ENCODE measurements around the gene CTSL.

CTSL gene

DNA sequence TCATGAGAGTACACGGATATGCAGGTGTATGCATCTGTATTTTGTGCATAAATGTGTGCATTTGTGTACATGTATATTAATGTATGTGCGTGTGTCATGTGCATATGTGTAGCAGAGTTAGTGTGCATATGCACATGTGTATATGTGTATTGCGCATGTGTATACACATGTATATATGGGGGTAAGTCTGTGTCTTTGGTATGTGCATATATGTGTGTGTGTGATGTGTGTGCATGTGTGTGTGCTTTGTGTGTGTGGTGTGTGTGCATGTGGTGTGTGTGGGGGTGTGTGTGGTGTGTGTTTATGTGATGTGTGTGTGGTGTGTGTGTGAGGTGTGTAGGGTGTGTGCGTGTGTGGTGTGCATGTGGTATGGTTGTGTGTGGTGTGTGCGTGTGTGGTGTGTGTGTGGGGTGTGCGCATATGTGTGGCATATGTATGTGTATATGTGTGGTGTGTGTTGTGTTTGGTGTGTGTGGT lies 13.1 kb upstream of the CTSL start:
- TF ChIP-seq, protein P1, sequence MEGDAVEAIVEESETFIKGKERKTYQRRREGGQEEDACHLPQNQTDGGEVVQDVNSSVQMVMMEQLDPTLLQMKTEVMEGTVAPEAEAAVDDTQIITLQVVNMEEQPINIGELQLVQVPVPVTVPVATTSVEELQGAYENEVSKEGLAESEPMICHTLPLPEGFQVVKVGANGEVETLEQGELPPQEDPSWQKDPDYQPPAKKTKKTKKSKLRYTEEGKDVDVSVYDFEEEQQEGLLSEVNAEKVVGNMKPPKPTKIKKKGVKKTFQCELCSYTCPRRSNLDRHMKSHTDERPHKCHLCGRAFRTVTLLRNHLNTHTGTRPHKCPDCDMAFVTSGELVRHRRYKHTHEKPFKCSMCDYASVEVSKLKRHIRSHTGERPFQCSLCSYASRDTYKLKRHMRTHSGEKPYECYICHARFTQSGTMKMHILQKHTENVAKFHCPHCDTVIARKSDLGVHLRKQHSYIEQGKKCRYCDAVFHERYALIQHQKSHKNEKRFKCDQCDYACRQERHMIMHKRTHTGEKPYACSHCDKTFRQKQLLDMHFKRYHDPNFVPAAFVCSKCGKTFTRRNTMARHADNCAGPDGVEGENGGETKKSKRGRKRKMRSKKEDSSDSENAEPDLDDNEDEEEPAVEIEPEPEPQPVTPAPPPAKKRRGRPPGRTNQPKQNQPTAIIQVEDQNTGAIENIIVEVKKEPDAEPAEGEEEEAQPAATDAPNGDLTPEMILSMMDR (conservative IDR thresholded peaks at IDR 0.05; ENCODE audit: control insufficient read depth, insufficient read depth, low read depth, low read length): no peak
- no peak for DNase-seq (ENCODE audit: low read depth)
- H3K4me3 ChIP-seq (ENCODE audit: control insufficient read depth, low read depth, low read length): no peak overlapping the region

DNA sequence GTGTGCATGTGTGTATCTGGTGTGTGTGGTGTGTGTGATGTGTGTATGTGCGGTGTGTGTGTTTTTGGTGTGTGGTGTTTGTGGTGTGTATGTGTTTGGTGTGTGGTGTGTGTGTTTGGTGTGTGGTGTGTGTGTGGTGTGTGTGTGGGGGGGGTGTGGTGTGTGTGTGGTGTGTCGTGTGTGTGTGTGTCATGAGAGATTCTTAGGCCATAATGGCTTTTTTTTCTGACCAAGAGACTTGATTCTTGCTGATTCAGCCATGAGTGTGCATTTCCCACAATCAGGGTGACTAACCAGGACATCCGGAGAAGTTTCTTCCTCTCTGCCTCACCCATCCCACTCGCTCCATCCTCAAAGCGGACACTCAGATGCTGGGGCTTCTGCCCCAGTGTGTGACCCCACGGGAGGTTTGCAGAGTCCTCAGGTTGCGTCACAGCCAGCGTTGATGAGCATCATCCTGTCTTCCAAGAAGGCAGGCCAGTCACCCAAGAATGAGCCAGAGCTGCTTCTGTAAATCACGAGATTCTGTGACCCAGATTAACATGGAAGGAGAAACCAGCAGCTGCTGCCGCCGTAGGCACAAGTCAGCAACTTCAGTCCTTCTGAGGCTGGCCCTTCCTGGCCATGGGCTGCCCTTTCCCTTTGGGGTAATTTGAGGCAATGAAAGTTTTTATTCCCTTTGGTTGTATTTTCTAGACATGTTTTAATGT lies 12.5 kb upstream of the CTSL start:
- TF ChIP-seq, protein P1 (conservative IDR thresholded peaks at IDR 0.05; ENCODE audit: control insufficient read depth, insufficient read depth, low read depth, low read length): peak; percentile 14
- H3K4me3 ChIP-seq (ENCODE audit: control insufficient read depth, low read depth, low read length): no peak overlapping the region
- DNase-seq (ENCODE audit: low read depth): peak; percentile 100

DNA sequence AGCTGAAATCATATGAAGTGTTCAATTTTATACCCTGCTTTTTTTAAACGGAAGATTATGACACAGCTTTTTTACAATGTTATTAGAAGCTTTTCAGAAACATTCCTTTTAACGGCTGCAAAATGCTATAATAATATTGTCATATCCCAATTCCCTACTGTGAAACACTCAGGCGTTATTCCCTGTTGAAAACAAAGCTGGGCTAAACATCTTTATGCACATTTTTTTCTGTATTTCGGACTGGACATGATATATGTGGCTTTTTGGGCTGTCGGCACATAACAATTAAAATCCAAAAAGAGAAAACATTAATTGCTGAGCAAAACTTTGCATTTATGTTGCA lies 12.0 kb upstream of the CTSL start:
- DNase-seq (ENCODE audit: low read depth): no peak
- TF ChIP-seq, protein P1 (conservative IDR thresholded peaks at IDR 0.05; ENCODE audit: control insufficient read depth, insufficient read depth, low read depth, low read length): no peak
- H3K4me3 ChIP-seq (ENCODE audit: control insufficient read depth, low read depth, low read length): no peak overlapping the region

DNA sequence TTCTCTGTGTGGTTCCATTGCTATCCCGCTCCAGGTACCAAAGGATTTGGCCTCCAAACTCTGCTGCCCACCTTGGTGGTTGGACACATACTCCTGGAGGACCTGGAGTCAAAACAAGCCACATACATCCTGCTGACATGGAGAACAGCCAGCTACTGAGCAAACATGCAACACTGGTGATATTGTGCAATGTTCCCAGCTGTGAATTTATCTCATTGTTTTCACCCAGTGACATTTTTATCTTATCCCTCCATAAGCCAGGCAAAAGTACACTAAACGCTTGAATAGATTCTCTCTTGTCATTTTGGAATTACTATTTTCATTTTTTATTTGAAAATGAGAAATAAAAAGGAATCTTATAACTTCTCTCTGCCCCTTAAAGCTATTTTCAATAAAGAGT lies 11.1 kb upstream of the CTSL start:
- no peak overlapping the region for H3K4me3 ChIP-seq (ENCODE audit: control insufficient read depth, low read depth, low read length)
- peak; percentile 96 for DNase-seq (ENCODE audit: low read depth)
- TF ChIP-seq, protein P1 (conservative IDR thresholded peaks at IDR 0.05; ENCODE audit: control insufficient read depth, insufficient read depth, low read depth, low read length): no peak

- no peak for DNase-seq (ENCODE audit: low read depth)
- TF ChIP-seq, protein P1 (conservative IDR thresholded peaks at IDR 0.05; ENCODE audit: control insufficient read depth, insufficient read depth, low read depth, low read length): no peak
- no peak overlapping the region for H3K4me3 ChIP-seq (ENCODE audit: control insufficient read depth, low read depth, low read length)
Observed at GRCh38 chr9:87716141-87716540, 9.8 kb upstream of the CTSL start.

GRCh38 chr9:87717456-87717855 lies 8.5 kb upstream of the CTSL start:
- TF ChIP-seq, protein P1 (conservative IDR thresholded peaks at IDR 0.05; ENCODE audit: control insufficient read depth, insufficient read depth, low read depth, low read length): no peak
- H3K4me3 ChIP-seq (ENCODE audit: control insufficient read depth, low read depth, low read length): no peak overlapping the region
- DNase-seq (ENCODE audit: low read depth): no peak

Measured in fibroblast of mammary gland (primary cell).